Tibial artery (tissue), 4 donors: ENCODE data around the gene SLC28A3.

Source experiments
- DNase-seq, 2 donors: peaks; one replicate each; pipeline ENCODE4 v3.0.0-alpha.2; 2019
- H3K27ac ChIP-seq, 2 donors: fragments of 200-600 bp; sonication (generic) in 1 of 2; 1 replicate in 1 of 2; 2 replicates in 1 of 2; pipeline ENCODE4 v1.5.1; 2018 to 2019; ENCODE audit warnings: mild to moderate bottlenecking in 1 of 2
- H3K27me3 ChIP-seq, 2 donors: fragments of 200-600 bp; sonication (generic) in 1 of 2; one replicate each; pipeline versions ENCODE4 v1.5.1 to v1.6.0; 2016 to 2019
- H3K36me3 ChIP-seq, 3 donors: fragments of 200-600 bp; sonication (generic) in 2 of 3; one replicate each; pipeline ENCODE4 v1.5.1; 2016 to 2019; ENCODE audit warnings: mild to moderate bottlenecking in 2 of 3
- H3K4me1 ChIP-seq, 4 donors: fragments of 200-600 bp; sonication (generic) in 2 of 4; 1 replicate in 3 of 4; 2 replicates in 1 of 4; pipeline ENCODE4 v1.5.1; 2016 to 2019
- H3K4me3 ChIP-seq, 2 donors: fragments of 200-600 bp; sonication (generic) in 1 of 2; 1 replicate in 1 of 2; 2 replicates in 1 of 2; pipeline ENCODE4 v1.5.1; 2018 to 2019; ENCODE audit warnings: mild to moderate bottlenecking in 2 of 2
- H3K9me3 ChIP-seq, 3 donors: fragments of 200-600 bp; sonication (generic) in 1 of 3; one replicate each; pipeline ENCODE4 v1.5.1; 2016 to 2019
- CTCF ChIP-seq, 2 experiments: fragments of 200-600 bp in 1 of 2; fragments of 450-650 bp in 1 of 2; IDR thresholded peaks; one replicate each; pipeline ENCODE4 v1.5.1; 2017 to 2019; ENCODE audit warnings: antibody characterized with exemption in 2 of 2, mild to moderate bottlenecking in 1 of 2, moderate library complexity in 1 of 2
- intact Hi-C: fragments of 100-400 bp; cut with DNase I; formaldehyde crosslinking; loops from one replicate; pipeline ENCODE4 v1.15.0; 2023; ENCODE audit warnings: low total_unique reads

The SLC28A3 gene

GRCh38 chr9:84283946-84284345, 56.6 kb downstream of the SLC28A3 start:
- TF ChIP-seq CTCF (IDR thresholded peaks at IDR 0.05), result no peak
- Histone ChIP-seq H3K4me3 (no peak overlapping the region), H3K9me3 (no peaks in the 10 kb centered on the region), H3K27ac (no peak overlapping the region), H3K36me3 (no peaks in the 10 kb centered on the region), H3K27me3 (no peaks in the 10 kb centered on the region), H3K4me1 (no peaks in the 10 kb centered on the region)
- intact Hi-C loops, result no loop called here
- no peak for DNase-seq

- no peak for DNase-seq
- intact Hi-C loops, result no loop called here
- no peaks in the 10 kb centered on the region for H3K27me3 ChIP-seq
- H3K4me1 ChIP-seq, result no peaks in the 10 kb centered on the region
- TF ChIP-seq CTCF (IDR thresholded peaks at IDR 0.05), result no peak
- H3K4me3 ChIP-seq, result no peak overlapping the region
- H3K9me3 ChIP-seq, result no peaks in the 10 kb centered on the region
- no peak overlapping the region for H3K27ac ChIP-seq
- H3K36me3 ChIP-seq, result no peaks in the 10 kb centered on the region
Measured at GRCh38 chr9:84278130-84278529, 62.4 kb downstream of the SLC28A3 start.

- TF ChIP-seq CTCF (IDR thresholded peaks at IDR 0.05), result no peak
- Histone ChIP-seq H3K4me1 (no peaks in the 10 kb centered on the region), H3K27me3 (no peaks in the 10 kb centered on the region), H3K36me3 (no peaks in the 10 kb centered on the region), H3K27ac (no peak overlapping the region), H3K9me3 (no peaks in the 10 kb centered on the region), H3K4me3 (no peak overlapping the region)
- DNase-seq, result no peak
- intact Hi-C loops, result no loop called here
Measured at GRCh38 chr9:84277646-84278045, 62.9 kb downstream of the SLC28A3 start.

- intact Hi-C loops, result no loop called here
Measured at GRCh38 chr9:84276741-84277140, 63.8 kb downstream of the SLC28A3 start.

GRCh38 chr9:84271921-84272556, 68.5 kb downstream of the SLC28A3 start:
- no peak overlapping the region for H3K27ac ChIP-seq
- no peaks in the 10 kb centered on the region for H3K9me3 ChIP-seq
- intact Hi-C loops, result no loop called here
- peak overlapping the region in 1 of 2 donors; percentile 38 for H3K4me3 ChIP-seq
- peaks cover 0 to 4% of the 10 kb centered on the region in 2 donors for H3K27me3 ChIP-seq
- DNase-seq, result no peak
- H3K4me1 ChIP-seq, result no peaks in the 10 kb centered on the region
- TF ChIP-seq CTCF (IDR thresholded peaks at IDR 0.05), result no peak
- no peaks in the 10 kb centered on the region for H3K36me3 ChIP-seq

More at GRCh38 chr9:84276741-84277140, 63.8 kb downstream of the SLC28A3 start:
- peaks cover 0 to 4% of the 10 kb centered on the region in 2 donors for H3K27me3 ChIP-seq
- DNase-seq, result no peak
- H3K4me3 ChIP-seq, result no peak overlapping the region
- no peaks in the 10 kb centered on the region for H3K9me3 ChIP-seq
- no peaks in the 10 kb centered on the region for H3K4me1 ChIP-seq
- no peak for TF ChIP-seq CTCF (IDR thresholded peaks at IDR 0.05)
- no peak overlapping the region for H3K27ac ChIP-seq
- no peaks in the 10 kb centered on the region for H3K36me3 ChIP-seq

GRCh38 chr9:84271531-84271900, 69.0 kb downstream of the SLC28A3 start:
- peak overlapping the region in 1 of 2 donors; percentile 38 for H3K4me3 ChIP-seq
- peak; percentile 54 to 69 for DNase-seq
- H3K36me3 ChIP-seq, result no peaks in the 10 kb centered on the region
- intact Hi-C loops, result no loop called here
- no peak overlapping the region for H3K27ac ChIP-seq
- no peaks in the 10 kb centered on the region for H3K4me1 ChIP-seq
- H3K9me3 ChIP-seq, result no peaks in the 10 kb centered on the region
- TF ChIP-seq CTCF (IDR thresholded peaks at IDR 0.05), result no peak
- H3K27me3 ChIP-seq, result peaks cover 0 to 4% of the 10 kb centered on the region in 2 donors
